ENCODE data around the gene TMEM196.

Gene TMEM196

DNA sequence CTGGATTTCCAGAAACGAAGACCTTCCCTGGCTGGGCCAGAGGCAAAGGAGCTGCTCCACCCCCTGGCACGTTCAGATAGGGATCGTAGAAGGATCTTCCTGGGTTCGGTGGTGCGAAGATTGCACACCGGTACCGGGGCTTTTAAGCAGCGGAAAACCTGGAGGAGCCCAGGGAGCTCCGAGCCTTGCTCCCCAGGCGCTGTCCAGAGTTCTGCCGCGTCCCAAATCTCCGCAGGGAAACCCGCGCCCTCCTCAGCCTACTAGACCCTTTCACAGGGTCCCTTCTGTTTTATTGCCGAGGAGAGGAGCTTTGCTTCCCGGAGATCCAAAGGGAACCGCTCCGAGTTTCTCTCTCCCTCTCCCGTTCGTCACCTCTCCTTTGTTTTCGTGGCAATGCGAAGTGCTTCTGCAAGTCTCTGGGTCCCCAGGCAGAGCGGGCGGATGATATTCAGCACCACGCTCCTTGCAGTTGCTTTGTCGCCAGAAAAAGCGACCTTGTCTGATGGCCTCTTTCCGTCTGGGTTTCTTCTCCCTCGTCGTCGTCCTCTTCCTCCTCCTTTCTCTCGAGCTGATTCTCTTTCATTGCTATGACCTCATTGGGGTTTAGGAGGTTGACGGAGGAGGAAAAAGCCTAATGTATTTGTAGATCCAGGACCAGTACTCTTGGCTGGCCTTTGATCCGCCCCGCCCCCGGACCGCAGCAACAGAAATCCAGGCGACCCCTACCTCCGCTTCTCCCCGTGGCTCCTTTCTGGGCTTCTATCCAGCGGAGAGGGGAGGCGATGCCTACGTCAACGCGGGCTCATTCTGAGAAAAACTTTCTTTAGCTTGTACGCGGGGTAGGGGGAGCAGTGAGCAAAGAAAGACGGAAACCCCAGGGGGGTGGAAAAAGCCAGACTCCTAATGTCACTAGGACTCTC, at the start of gene TMEM196:
TMEM196 (minus strand) TSS at position 777 of the 920 bp plus-strand sequence. CDS start 921 bp downstream, outside the sequence.
- no peak for ATAC-seq (ENCODE audit: insufficient read depth, low read depth)
- Histone ChIP-seq H3K4me3 (ENCODE audit: low read depth in 1 of 2, low read length in 2 of 2) (no peak within 1 kb of the TSS), H3K27me3 (ENCODE audit: insufficient read depth, low read length, poor library complexity) (no peaks in the 10 kb centered on the region), H3K79me2 (ENCODE audit: insufficient read depth, low read length) (no peaks in the 10 kb centered on the region), H3K27ac (ENCODE audit: low read length) (no peak within 1 kb of the TSS), H3K9ac (ENCODE audit: low read depth, low read length) (no peak within 1 kb of the TSS), H3K36me3 (ENCODE audit: insufficient read depth, low read length) (no peaks in the 10 kb centered on the region), H4K20me1 (ENCODE audit: insufficient read depth, low read length) (no peaks in the 10 kb centered on the region), H3K4me1 (ENCODE audit: insufficient read depth, low read length) (no peaks in the 10 kb centered on the region), H3K4me2 (ENCODE audit: insufficient read depth, low read length) (no peak within 1 kb of the TSS), H2AFZ (ENCODE audit: low read depth, low read length) (no peak within 1 kb of the TSS), H3K9me3 (ENCODE audit: insufficient read depth, low read length, severe bottlenecking) (no peaks in the 10 kb centered on the region)
- no peak for DNase-seq
- TF ChIP-seq, protein P1, sequence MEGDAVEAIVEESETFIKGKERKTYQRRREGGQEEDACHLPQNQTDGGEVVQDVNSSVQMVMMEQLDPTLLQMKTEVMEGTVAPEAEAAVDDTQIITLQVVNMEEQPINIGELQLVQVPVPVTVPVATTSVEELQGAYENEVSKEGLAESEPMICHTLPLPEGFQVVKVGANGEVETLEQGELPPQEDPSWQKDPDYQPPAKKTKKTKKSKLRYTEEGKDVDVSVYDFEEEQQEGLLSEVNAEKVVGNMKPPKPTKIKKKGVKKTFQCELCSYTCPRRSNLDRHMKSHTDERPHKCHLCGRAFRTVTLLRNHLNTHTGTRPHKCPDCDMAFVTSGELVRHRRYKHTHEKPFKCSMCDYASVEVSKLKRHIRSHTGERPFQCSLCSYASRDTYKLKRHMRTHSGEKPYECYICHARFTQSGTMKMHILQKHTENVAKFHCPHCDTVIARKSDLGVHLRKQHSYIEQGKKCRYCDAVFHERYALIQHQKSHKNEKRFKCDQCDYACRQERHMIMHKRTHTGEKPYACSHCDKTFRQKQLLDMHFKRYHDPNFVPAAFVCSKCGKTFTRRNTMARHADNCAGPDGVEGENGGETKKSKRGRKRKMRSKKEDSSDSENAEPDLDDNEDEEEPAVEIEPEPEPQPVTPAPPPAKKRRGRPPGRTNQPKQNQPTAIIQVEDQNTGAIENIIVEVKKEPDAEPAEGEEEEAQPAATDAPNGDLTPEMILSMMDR (IDR thresholded peaks at IDR 0.05; ENCODE audit: borderline replicate concordance, extremely low read depth, low read length, poor library complexity, severe bottlenecking) = no peak
- TF ChIP-seq EZH2 (IDR thresholded peaks at IDR 0.05; ENCODE audit: borderline replicate concordance, low read depth, low read length, severe bottlenecking) = no peak

DNA sequence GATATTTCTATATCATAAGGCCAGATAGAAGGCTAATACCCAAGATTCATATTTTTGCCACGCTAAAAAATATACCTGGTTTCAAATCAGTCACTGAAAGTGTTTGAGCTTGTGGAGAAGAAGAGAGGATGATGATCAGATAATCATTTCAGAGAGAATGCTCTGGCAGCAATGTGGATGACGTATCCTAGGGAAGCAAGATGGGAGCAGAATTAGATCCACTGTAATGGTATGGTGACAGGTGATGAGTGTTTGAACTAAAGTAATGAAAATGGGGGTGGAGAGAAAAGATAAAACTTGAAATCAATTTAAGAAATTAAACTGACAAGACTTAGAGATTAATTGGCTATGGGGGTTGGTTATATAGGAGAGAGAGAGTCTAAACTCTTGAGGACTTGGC, 42.7 kb upstream of the TMEM196 start:
- H4K20me1 ChIP-seq (ENCODE audit: insufficient read depth, low read length) = no peaks in the 10 kb centered on the region
- H3K27ac ChIP-seq (ENCODE audit: low read length) = no peak overlapping the region
- no peaks in the 10 kb centered on the region for H3K4me1 ChIP-seq (ENCODE audit: insufficient read depth, low read length)
- no peak overlapping the region for H2AFZ ChIP-seq (ENCODE audit: low read depth, low read length)
- no peak overlapping the region for H3K4me3 ChIP-seq (ENCODE audit: low read depth in 1 of 2, low read length in 2 of 2)
- H3K79me2 ChIP-seq (ENCODE audit: insufficient read depth, low read length) = no peaks in the 10 kb centered on the region
- no peak overlapping the region for H3K4me2 ChIP-seq (ENCODE audit: insufficient read depth, low read length)
- H3K9me3 ChIP-seq (ENCODE audit: insufficient read depth, low read length, severe bottlenecking) = no peaks in the 10 kb centered on the region
- DNase-seq = no peak
- TF ChIP-seq EZH2 (IDR thresholded peaks at IDR 0.05; ENCODE audit: borderline replicate concordance, low read depth, low read length, severe bottlenecking) = no peak
- no peaks in the 10 kb centered on the region for H3K36me3 ChIP-seq (ENCODE audit: insufficient read depth, low read length)
- H3K9ac ChIP-seq (ENCODE audit: low read depth, low read length) = no peak overlapping the region
- no peak for ATAC-seq (ENCODE audit: insufficient read depth, low read depth)
- H3K27me3 ChIP-seq (ENCODE audit: insufficient read depth, low read length, poor library complexity) = no peaks in the 10 kb centered on the region

DNA sequence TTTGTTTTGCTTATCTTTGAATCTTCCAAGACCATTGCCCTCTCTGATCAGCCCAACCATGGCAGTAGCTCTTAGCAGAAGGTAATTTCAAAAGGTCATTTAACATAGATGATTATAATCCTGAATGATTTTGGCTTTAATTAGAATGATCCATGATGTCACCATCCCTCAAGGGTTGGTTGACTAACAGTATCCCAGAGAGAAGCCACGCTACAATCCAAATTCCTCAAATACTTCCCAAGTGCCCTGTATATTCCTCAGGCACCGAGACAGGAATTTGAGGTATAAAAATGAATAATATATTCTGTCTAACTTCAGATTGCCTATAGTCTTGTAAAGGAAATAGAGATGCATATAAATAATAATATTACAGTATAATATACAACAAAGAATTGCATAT, 42.1 kb upstream of the TMEM196 start:
- Histone ChIP-seq H4K20me1 (ENCODE audit: insufficient read depth, low read length) (no peaks in the 10 kb centered on the region), H3K4me1 (ENCODE audit: insufficient read depth, low read length) (no peaks in the 10 kb centered on the region), H3K79me2 (ENCODE audit: insufficient read depth, low read length) (no peaks in the 10 kb centered on the region), H3K4me2 (ENCODE audit: insufficient read depth, low read length) (no peak overlapping the region), H3K27ac (ENCODE audit: low read length) (no peak overlapping the region), H3K27me3 (ENCODE audit: insufficient read depth, low read length, poor library complexity) (no peaks in the 10 kb centered on the region), H2AFZ (ENCODE audit: low read depth, low read length) (no peak overlapping the region), H3K9me3 (ENCODE audit: insufficient read depth, low read length, severe bottlenecking) (no peaks in the 10 kb centered on the region), H3K4me3 (ENCODE audit: low read depth in 1 of 2, low read length in 2 of 2) (no peak overlapping the region), H3K36me3 (ENCODE audit: insufficient read depth, low read length) (no peaks in the 10 kb centered on the region), H3K9ac (ENCODE audit: low read depth, low read length) (no peak overlapping the region)
- TF ChIP-seq, protein P1 (IDR thresholded peaks at IDR 0.05; ENCODE audit: borderline replicate concordance, extremely low read depth, low read length, poor library complexity, severe bottlenecking) = no peak
- no peak for TF ChIP-seq EZH2 (IDR thresholded peaks at IDR 0.05; ENCODE audit: borderline replicate concordance, low read depth, low read length, severe bottlenecking)
- no peak for DNase-seq
- ATAC-seq (ENCODE audit: insufficient read depth, low read depth) = no peak

DNA sequence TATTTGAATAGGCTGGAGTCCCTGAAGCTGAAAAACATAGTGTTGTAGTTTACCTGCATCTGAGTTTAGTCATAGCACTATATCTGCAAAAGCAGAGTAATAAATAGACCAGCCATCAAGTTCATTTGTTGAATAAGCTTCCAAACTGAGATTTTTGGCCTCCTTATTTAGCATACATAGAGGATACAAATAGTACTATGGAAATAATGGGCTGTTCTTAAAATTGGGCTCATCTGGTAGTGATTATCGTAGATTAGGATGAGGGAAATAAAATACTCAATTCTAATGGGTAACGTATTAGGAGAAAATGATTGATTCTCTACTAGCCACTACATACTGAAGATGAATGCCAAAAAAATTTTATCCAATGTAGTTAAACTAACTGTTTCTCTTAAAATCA, 41.4 kb upstream of the TMEM196 start:
- Histone ChIP-seq H3K4me1 (ENCODE audit: insufficient read depth, low read length) (no peaks in the 10 kb centered on the region), H3K4me2 (ENCODE audit: insufficient read depth, low read length) (no peak overlapping the region), H2AFZ (ENCODE audit: low read depth, low read length) (no peak overlapping the region), H3K27ac (ENCODE audit: low read length) (no peak overlapping the region), H3K79me2 (ENCODE audit: insufficient read depth, low read length) (no peaks in the 10 kb centered on the region), H3K27me3 (ENCODE audit: insufficient read depth, low read length, poor library complexity) (no peaks in the 10 kb centered on the region), H3K9ac (ENCODE audit: low read depth, low read length) (no peak overlapping the region), H3K4me3 (ENCODE audit: low read depth in 1 of 2, low read length in 2 of 2) (no peak overlapping the region), H4K20me1 (ENCODE audit: insufficient read depth, low read length) (no peaks in the 10 kb centered on the region), H3K9me3 (ENCODE audit: insufficient read depth, low read length, severe bottlenecking) (no peaks in the 10 kb centered on the region), H3K36me3 (ENCODE audit: insufficient read depth, low read length) (no peaks in the 10 kb centered on the region)
- TF ChIP-seq, protein P1 (IDR thresholded peaks at IDR 0.05; ENCODE audit: borderline replicate concordance, extremely low read depth, low read length, poor library complexity, severe bottlenecking) = no peak
- TF ChIP-seq EZH2 (IDR thresholded peaks at IDR 0.05; ENCODE audit: borderline replicate concordance, low read depth, low read length, severe bottlenecking) = no peak
- ATAC-seq (ENCODE audit: insufficient read depth, low read depth) (no peak), DNase-seq (no peak)

All from DND-41 (cell line).